SK-N-SH (cell line): Measurements from ENCODE around the gene SFRP2. TPM values are rescaled to one million over a fixed set of nuclear protein-coding genes. Genes with fewer than 3 reads are reported as not detected.

ENCODE experiments used
- CTCF ChIA-PET: fragments of 300-600, 350-600 bp; formaldehyde crosslinking; extraction: SDS; loops from one replicate; lab custom pipeline; 2021; lab: Yijun Ruan, JAX
- POLR2A ChIA-PET: fragments of 350-600 bp; sonication (Branson Sonifier 250); formaldehyde crosslinking; extraction: SDS; loops from one replicate; lab custom pipeline; 2020; ENCODE audit warnings: antibody characterized with exemption, inconsistent platforms; lab: Yijun Ruan, JAX
- DNase-seq: peaks from one replicate; pipeline ENCODE4 v3.0.0; 2012
- H2AFZ ChIP-seq: fragments of 200-600 bp; sonication (generic); 2 replicates; pipeline ENCODE4 v1.8.1; 2016; ENCODE audit warnings: antibody characterized with exemption, mild to moderate bottlenecking, low read depth
- H3F3A ChIP-seq: fragments of 200-600 bp; sonication (generic); replicated peaks from 2 replicates; pipeline ENCODE3; 2016; ENCODE audit warnings: antibody characterized with exemption, mild to moderate bottlenecking; ENCODE audit not compliant: insufficient read depth
- H3K27ac ChIP-seq, 2 experiments: fragments of 200-500 bp in 1 of 2; fragments of 200-600 bp in 1 of 2; sonication (Bioruptor generic) in 1 of 2; sonication (generic), shearing (Covaris generic) in 1 of 2; 2 replicates each; pipeline versions ENCODE4 v1.5.1 to v1.6.1; 2014 to 2016; ENCODE audit warnings: low read depth in 2 of 2, inconsistent platforms in 1 of 2, low read length in 1 of 2, mild to moderate bottlenecking in 1 of 2, mixed read lengths in 1 of 2
- H3K27me3 ChIP-seq: fragments of 200-600 bp; sonication (generic), shearing (Covaris generic); 2 replicates; pipeline ENCODE4 v1.6.1; 2016; ENCODE audit warnings: mixed run types; ENCODE audit not compliant: insufficient read depth
- H3K36me3 ChIP-seq, 2 experiments: fragments of 200-500 bp in 1 of 2; fragments of 200-600 bp in 1 of 2; sonication (Bioruptor generic) in 1 of 2; sonication (generic) in 1 of 2; replicated peaks in 1 of 2; 2 replicates each; pipeline versions ENCODE3 to v1.5.1; 2014 to 2016; ENCODE audit warnings: low read length in 1 of 2, mild to moderate bottlenecking in 1 of 2; ENCODE audit not compliant: insufficient read depth in 2 of 2, control insufficient read depth in 1 of 2
- H3K4me1 ChIP-seq, 2 experiments: fragments of 200-500 bp in 1 of 2; fragments of 200-600 bp in 1 of 2; sonication (Bioruptor generic) in 1 of 2; sonication (generic), shearing (Covaris generic) in 1 of 2; 2 replicates each; pipeline versions ENCODE4 v1.5.1 to v1.6.1; 2014 to 2016; ENCODE audit warnings: low read depth in 1 of 2, low read length in 1 of 2, mixed run types in 1 of 2; ENCODE audit not compliant: insufficient read depth in 2 of 2, control insufficient read depth in 1 of 2
- H3K4me2 ChIP-seq: fragments of 200-600 bp; sonication (generic), shearing (Covaris generic); 2 replicates; pipeline ENCODE4 v1.6.1; 2017; ENCODE audit warnings: mixed run types
- H3K4me3 ChIP-seq, 2 experiments: fragments of 200-500 bp in 1 of 2; fragments of 200-600 bp in 1 of 2; sonication (Bioruptor generic) in 1 of 2; sonication (generic), shearing (Covaris generic) in 1 of 2; 2 replicates each; pipeline versions ENCODE4 v1.5.1 to v1.8.1; 2014 to 2016; ENCODE audit warnings: low read depth in 2 of 2, inconsistent platforms in 1 of 2, low read length in 1 of 2, mild to moderate bottlenecking in 1 of 2, mixed read lengths in 1 of 2, moderate library complexity in 1 of 2
- H3K79me2 ChIP-seq: fragments of 200-600 bp; sonication (generic); 2 replicates; pipeline ENCODE4 v1.8.1; 2017; ENCODE audit warnings: mild to moderate bottlenecking; ENCODE audit not compliant: insufficient read depth
- H3K9ac ChIP-seq: fragments of 200-600 bp; sonication (generic); 2 replicates; pipeline ENCODE4 v1.6.1; 2017; ENCODE audit warnings: mixed run types
- H3K9me2 ChIP-seq: fragments of 200-600 bp; sonication (generic); 2 replicates; pipeline ENCODE4 v1.6.1; 2017; ENCODE audit warnings: mixed run types
- H3K9me3 ChIP-seq: fragments of 200-600 bp; sonication (generic); 2 replicates; pipeline ENCODE4 v1.6.1; 2017; ENCODE audit warnings: mixed run types, mild to moderate bottlenecking, moderate library complexity
- H4K20me1 ChIP-seq: fragments of 200-600 bp; sonication (generic); 2 replicates; pipeline ENCODE4 v1.6.1; 2017; ENCODE audit warnings: mild to moderate bottlenecking, mixed run types; ENCODE audit not compliant: insufficient read depth
- CHD2 ChIP-seq: fragments of 150-350 bp; IDR thresholded peaks from 2 replicates; pipeline ENCODE4 v1.6.1; 2018; ENCODE audit warnings: low read length; ENCODE audit not compliant: partially characterized antibody
- ELF1 ChIP-seq: IDR thresholded peaks from 2 replicates; pipeline ENCODE4 v1.4.0; 2012
- EP300 ChIP-seq, 2 experiments: IDR thresholded peaks; 2 replicates each; pipeline versions ENCODE4 v1.4.0 to v1.6.1; 2012; ENCODE audit warnings: borderline replicate concordance in 1 of 2, low read depth in 1 of 2, low read length in 1 of 2
- FOSL2 ChIP-seq: IDR thresholded peaks from 2 replicates; pipeline ENCODE4 v1.4.0; 2012; ENCODE audit warnings: low read depth, mild to moderate bottlenecking, moderate library complexity, borderline replicate concordance
- GABPA ChIP-seq: IDR thresholded peaks from 2 replicates; pipeline ENCODE4 v1.4.0; 2012; ENCODE audit warnings: low read depth, mild to moderate bottlenecking
- JUND ChIP-seq: IDR thresholded peaks from 2 replicates; pipeline ENCODE4 v1.4.0; 2012
- MEF2A ChIP-seq: IDR thresholded peaks from 2 replicates; pipeline ENCODE4 v1.4.0; 2012; ENCODE audit warnings: low read depth, borderline replicate concordance
- MXI1 ChIP-seq: IDR thresholded peaks from 2 replicates; pipeline ENCODE4 v1.6.1; 2012; ENCODE audit warnings: mild to moderate bottlenecking, low read depth, low read length, improper control_type of control experiment
- NFIC ChIP-seq: IDR thresholded peaks from 2 replicates; pipeline ENCODE4 v1.4.0; 2012; ENCODE audit warnings: borderline replicate concordance
- NRF1 ChIP-seq: IDR thresholded peaks from 2 replicates; pipeline ENCODE4 v1.6.1; 2012; ENCODE audit warnings: low read depth, mild to moderate bottlenecking, low read length
- POLR2AphosphoS5 ChIP-seq: IDR thresholded peaks from 2 replicates; pipeline ENCODE4 v1.6.1; 2012; ENCODE audit warnings: low read depth, low read length
- RAD21 ChIP-seq: IDR thresholded peaks from 2 replicates; pipeline ENCODE4 v1.6.1; 2012; ENCODE audit warnings: mild to moderate bottlenecking, low read length
- RFX5 ChIP-seq: IDR thresholded peaks from 2 replicates; pipeline ENCODE4 v1.6.1; 2012; ENCODE audit warnings: mild to moderate bottlenecking, improper control_type of control experiment, low read length
- SIN3A ChIP-seq: IDR thresholded peaks from 2 replicates; pipeline ENCODE4 v1.6.1; 2012; ENCODE audit warnings: low read depth, mild to moderate bottlenecking, low read length, moderate library complexity, borderline replicate concordance
- SMC3 ChIP-seq: IDR thresholded peaks from 2 replicates; pipeline ENCODE4 v1.6.1; 2012; ENCODE audit warnings: low read depth, low read length, improper control_type of control experiment
- TAF1 ChIP-seq: IDR thresholded peaks from 2 replicates; pipeline ENCODE4 v1.6.1; 2012; ENCODE audit warnings: low read depth, mild to moderate bottlenecking, low read length, moderate library complexity, borderline replicate concordance
- TCF12 ChIP-seq: IDR thresholded peaks from 2 replicates; pipeline ENCODE4 v1.4.0; 2012
- TEAD4 ChIP-seq: IDR thresholded peaks from 2 replicates; pipeline ENCODE4 v1.4.0; 2012; ENCODE audit warnings: mild to moderate bottlenecking, borderline replicate concordance; ENCODE audit not compliant: insufficient read depth
- WGBS: methylation state at CpG from one replicate; pipeline ENCODE4 v1.1.6; 2017; ENCODE audit warnings: low lambda C conversion rate; 5-methylcytosine and 5-hydroxymethylcytosine counted together
- polyA plus RNA-seq, 3 experiments: library from polyadenylated mRNA; depleted of rRNA; stranded (reverse); fragments of >200 nt; gene quantifications; 2 replicates each; pipeline ENCODE4 v1.2.3, GENCODE V29; 2012
- TF ChIP-seq, protein P1 (sequence below): IDR thresholded peaks from 2 replicates; pipeline ENCODE4 v1.6.1; 2012; ENCODE audit warnings: mild to moderate bottlenecking, low read depth, low read length, moderate library complexity
- TF ChIP-seq, protein P2 (sequence below): IDR thresholded peaks from 2 replicates; pipeline ENCODE4 v1.4.0; 2012; ENCODE audit warnings: low read depth, borderline replicate concordance
- TF ChIP-seq, protein P3 (sequence below): IDR thresholded peaks from 2 replicates; pipeline ENCODE4 v1.4.0; 2012; ENCODE audit warnings: low read depth, borderline replicate concordance

SFRP2 gene
- polyA plus RNA-seq, 1 of the 3 experiments (the other 2 are of a cell fraction), result not detected

DNA sequence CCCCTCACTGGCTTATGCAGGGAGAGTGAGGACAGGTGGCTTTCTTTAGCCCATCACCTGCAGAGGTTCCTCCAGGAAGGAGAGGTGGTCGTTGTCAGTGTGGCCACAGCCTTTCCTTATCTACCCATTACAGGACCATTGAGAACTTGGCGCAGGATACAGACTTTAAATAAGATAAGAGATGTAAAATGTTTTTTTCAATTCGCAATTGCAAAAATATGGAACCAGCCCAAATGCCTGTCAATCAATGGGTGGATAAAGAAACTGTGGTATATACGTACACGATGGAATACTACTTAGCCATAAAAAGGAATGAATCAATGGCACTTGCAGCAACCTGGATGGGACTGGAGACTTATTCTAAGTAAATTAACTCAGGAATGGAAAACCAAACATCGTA lies 22.1 kb downstream of the SFRP2 start:
- no peaks in the 10 kb centered on the region for H4K20me1 ChIP-seq
- H3F3A ChIP-seq, result no peaks in the 10 kb centered on the region
- H3K4me2 ChIP-seq, result no peak overlapping the region
- H3K9me2 ChIP-seq, result no peaks in the 10 kb centered on the region
- DNase-seq, result no peak
- no peak overlapping the region for H3K4me3 ChIP-seq
- no peaks in the 10 kb centered on the region for H3K9me3 ChIP-seq
- no peak overlapping the region for H3K27ac ChIP-seq
- ChIA-PET CTCF (no interaction called here), POLR2A (no interaction called here)
- H3K27me3 ChIP-seq, result no peaks in the 10 kb centered on the region
- no peak overlapping the region for H2AFZ ChIP-seq
- 70% methylated on average over 6 of the region's 6 CpGs for WGBS
- TF ChIP-seq GABPA, result no peak
- TF ChIP-seq EP300 (IDR thresholded peaks at IDR 0.05; ENCODE audit: borderline replicate concordance in 1 of 2, low read depth in 1 of 2, low read length in 1 of 2), result no peak
- TF ChIP-seq SIN3A, result no peak
- no peak for TF ChIP-seq TAF1
- no peak for TF ChIP-seq RAD21
- no peak for TF ChIP-seq RFX5
- TF ChIP-seq SMC3, result no peak
- TF ChIP-seq, protein P1, sequence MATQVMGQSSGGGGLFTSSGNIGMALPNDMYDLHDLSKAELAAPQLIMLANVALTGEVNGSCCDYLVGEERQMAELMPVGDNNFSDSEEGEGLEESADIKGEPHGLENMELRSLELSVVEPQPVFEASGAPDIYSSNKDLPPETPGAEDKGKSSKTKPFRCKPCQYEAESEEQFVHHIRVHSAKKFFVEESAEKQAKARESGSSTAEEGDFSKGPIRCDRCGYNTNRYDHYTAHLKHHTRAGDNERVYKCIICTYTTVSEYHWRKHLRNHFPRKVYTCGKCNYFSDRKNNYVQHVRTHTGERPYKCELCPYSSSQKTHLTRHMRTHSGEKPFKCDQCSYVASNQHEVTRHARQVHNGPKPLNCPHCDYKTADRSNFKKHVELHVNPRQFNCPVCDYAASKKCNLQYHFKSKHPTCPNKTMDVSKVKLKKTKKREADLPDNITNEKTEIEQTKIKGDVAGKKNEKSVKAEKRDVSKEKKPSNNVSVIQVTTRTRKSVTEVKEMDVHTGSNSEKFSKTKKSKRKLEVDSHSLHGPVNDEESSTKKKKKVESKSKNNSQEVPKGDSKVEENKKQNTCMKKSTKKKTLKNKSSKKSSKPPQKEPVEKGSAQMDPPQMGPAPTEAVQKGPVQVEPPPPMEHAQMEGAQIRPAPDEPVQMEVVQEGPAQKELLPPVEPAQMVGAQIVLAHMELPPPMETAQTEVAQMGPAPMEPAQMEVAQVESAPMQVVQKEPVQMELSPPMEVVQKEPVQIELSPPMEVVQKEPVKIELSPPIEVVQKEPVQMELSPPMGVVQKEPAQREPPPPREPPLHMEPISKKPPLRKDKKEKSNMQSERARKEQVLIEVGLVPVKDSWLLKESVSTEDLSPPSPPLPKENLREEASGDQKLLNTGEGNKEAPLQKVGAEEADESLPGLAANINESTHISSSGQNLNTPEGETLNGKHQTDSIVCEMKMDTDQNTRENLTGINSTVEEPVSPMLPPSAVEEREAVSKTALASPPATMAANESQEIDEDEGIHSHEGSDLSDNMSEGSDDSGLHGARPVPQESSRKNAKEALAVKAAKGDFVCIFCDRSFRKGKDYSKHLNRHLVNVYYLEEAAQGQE, result no peak
- no peak for TF ChIP-seq TCF12
- TF ChIP-seq JUND, result no peak
- no peak for TF ChIP-seq POLR2AphosphoS5
- no peak for TF ChIP-seq NRF1
- TF ChIP-seq, protein P2, sequence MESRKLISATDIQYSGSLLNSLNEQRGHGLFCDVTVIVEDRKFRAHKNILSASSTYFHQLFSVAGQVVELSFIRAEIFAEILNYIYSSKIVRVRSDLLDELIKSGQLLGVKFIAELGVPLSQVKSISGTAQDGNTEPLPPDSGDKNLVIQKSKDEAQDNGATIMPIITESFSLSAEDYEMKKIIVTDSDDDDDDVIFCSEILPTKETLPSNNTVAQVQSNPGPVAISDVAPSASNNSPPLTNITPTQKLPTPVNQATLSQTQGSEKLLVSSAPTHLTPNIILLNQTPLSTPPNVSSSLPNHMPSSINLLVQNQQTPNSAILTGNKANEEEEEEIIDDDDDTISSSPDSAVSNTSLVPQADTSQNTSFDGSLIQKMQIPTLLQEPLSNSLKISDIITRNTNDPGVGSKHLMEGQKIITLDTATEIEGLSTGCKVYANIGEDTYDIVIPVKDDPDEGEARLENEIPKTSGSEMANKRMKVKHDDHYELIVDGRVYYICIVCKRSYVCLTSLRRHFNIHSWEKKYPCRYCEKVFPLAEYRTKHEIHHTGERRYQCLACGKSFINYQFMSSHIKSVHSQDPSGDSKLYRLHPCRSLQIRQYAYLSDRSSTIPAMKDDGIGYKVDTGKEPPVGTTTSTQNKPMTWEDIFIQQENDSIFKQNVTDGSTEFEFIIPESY, result no peak
- no peak for TF ChIP-seq FOSL2
- H3K36me3 ChIP-seq, result no peaks in the 10 kb centered on the region
- H3K4me1 ChIP-seq, result no peaks in the 10 kb centered on the region
- no peaks in the 10 kb centered on the region for H3K79me2 ChIP-seq
- H3K9ac ChIP-seq, result no peak overlapping the region

DNA sequence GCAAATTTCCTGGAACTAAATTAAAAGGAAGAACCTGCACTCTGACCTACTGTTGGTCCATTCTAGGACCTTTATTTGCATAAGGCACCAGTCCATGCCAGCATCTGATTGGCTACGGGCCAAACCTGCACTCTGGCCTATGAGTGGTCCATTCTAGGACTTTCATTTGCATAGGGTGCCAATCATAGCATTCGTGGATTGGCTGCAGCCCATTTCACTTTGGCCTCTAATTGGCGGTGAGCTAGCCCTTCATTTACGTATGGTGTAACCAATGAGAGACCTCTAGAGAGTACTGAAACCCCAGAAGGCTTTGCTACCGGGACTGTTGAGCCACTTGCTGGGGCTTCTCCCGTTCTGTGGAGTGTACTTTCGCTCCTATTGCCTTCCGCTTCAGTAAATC lies 23.0 kb downstream of the SFRP2 start:
- H3K27me3 ChIP-seq, result no peaks in the 10 kb centered on the region; the same call in none of the 2 replicates
- no peak overlapping the region for H3K9ac ChIP-seq
- no peaks in the 10 kb centered on the region for H3K4me1 ChIP-seq
- no peaks in the 10 kb centered on the region for H3K9me2 ChIP-seq
- no peaks in the 10 kb centered on the region for H3K9me3 ChIP-seq
- no peak overlapping the region for H3K4me3 ChIP-seq
- no peak overlapping the region for H3K4me2 ChIP-seq
- POLR2A ChIA-PET, result no interaction called here
- H3K36me3 ChIP-seq, result no peaks in the 10 kb centered on the region
- H3K27ac ChIP-seq, result no peak overlapping the region
- H3F3A ChIP-seq, result no peaks in the 10 kb centered on the region
- no peak for DNase-seq
- H3K79me2 ChIP-seq, result no peaks in the 10 kb centered on the region
- 62% methylated on average over 8 of the region's 8 CpGs for WGBS
- no peaks in the 10 kb centered on the region for H4K20me1 ChIP-seq
- CTCF ChIA-PET, result no interaction called here
- no peak overlapping the region for H2AFZ ChIP-seq
- TF ChIP-seq MXI1, result no peak
- TF ChIP-seq NFIC, result no peak
- TF ChIP-seq, protein P3, sequence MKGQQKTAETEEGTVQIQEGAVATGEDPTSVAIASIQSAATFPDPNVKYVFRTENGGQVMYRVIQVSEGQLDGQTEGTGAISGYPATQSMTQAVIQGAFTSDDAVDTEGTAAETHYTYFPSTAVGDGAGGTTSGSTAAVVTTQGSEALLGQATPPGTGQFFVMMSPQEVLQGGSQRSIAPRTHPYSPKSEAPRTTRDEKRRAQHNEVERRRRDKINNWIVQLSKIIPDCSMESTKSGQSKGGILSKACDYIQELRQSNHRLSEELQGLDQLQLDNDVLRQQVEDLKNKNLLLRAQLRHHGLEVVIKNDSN, result no peak
- TF ChIP-seq FOSL2, result no peak
- TF ChIP-seq TAF1, result no peak
- no peak for TF ChIP-seq CHD2
- no peak for TF ChIP-seq TCF12
- no peak for TF ChIP-seq GABPA
- TF ChIP-seq POLR2AphosphoS5, result no peak
- no peak for TF ChIP-seq RAD21
- TF ChIP-seq, protein P2, result no peak
- TF ChIP-seq SMC3, result no peak
- no peak for TF ChIP-seq EP300 (IDR thresholded peaks at IDR 0.05; ENCODE audit: borderline replicate concordance in 1 of 2, low read depth in 1 of 2, low read length in 1 of 2)
- no peak for TF ChIP-seq ELF1
- TF ChIP-seq TEAD4, result no peak
- no peak for TF ChIP-seq MEF2A
